ENCODE data around the gene BMP4.
"Not testable (repeated sequence)": the region's sequence is repeated elsewhere in the genome, so short reads cannot be mapped to it uniquely, and the experiment has no call there.

BMP4 gene

DNA sequence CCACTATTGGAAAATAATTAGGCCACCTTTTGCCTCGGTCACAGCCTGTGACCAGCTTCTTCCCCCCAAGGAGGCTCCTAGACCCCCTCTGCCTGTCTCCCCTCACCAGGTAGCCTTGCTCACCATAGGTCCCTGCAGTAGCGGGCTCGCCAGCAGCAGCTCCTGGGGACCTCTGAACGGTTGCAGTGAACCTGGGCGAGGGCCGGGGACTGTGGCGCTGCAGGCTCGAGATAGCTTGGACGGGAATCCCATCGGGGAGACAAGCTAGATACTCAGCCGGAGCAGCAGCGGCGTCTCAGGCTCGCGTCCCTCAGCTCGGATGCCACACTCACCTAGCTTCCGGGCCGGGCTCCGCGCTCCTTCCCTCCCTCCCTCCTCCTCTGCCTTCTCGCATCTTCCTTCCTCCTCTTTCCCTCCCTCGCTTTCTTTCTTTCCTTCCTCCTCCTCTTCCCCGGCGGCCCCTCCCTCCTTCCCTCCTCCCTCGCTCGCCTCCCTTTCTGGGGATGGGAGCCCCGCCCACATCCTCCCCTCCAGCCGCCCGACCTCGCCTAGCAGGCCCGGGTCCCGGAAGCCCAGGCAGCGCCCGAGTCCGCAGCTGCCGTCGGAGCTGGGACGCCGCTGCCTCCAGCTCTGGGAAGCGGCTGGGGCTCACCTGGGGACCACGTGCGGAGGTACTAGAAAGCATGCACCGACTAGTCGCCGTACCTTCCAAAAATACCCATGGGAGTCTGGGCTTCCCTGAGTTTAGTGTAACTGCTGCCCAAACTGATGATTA lies at the start of gene BMP4:
TSS of gene BMP4 (minus strand) at position 399 of the 775 bp plus-strand sequence. CDS start 4,603 bp downstream, outside the sequence.
- no peak for DNase-seq

- DNase-seq, result no peak
Observed at GRCh38 chr14:54003064-54003463, 46.4 kb upstream of the BMP4 start.

DNA sequence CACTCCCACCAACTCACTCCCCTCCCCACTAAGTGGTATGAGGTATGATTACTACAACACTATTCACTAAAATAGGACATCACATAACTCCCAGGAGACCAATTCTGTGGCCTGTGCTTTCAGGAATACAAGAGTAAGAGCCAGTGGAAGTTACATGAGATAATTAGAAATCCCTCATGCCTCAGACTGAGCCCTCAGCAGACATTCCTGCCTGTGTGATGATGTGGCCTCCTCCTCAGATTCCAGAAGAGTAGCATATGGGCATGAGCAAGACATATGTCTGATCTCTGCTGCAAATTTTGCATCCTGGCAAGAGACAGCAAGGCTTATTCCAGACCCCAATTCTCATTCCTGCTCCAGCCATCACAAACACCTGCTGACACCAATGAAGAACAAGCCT lies 46.0 kb upstream of the BMP4 start:
- DNase-seq, result no peak

- no peak for DNase-seq
Observed at GRCh38 chr14:54001189-54001878, 44.7 kb upstream of the BMP4 start.

- no peak for DNase-seq
Observed at GRCh38 chr14:54000341-54000811, 43.8 kb upstream of the BMP4 start.

- no peak for DNase-seq
Observed at GRCh38 chr14:53999061-53999488, 42.5 kb upstream of the BMP4 start.

GRCh38 chr14:53996041-53996440 lies 39.4 kb upstream of the BMP4 start:
- no peak for DNase-seq

DNA sequence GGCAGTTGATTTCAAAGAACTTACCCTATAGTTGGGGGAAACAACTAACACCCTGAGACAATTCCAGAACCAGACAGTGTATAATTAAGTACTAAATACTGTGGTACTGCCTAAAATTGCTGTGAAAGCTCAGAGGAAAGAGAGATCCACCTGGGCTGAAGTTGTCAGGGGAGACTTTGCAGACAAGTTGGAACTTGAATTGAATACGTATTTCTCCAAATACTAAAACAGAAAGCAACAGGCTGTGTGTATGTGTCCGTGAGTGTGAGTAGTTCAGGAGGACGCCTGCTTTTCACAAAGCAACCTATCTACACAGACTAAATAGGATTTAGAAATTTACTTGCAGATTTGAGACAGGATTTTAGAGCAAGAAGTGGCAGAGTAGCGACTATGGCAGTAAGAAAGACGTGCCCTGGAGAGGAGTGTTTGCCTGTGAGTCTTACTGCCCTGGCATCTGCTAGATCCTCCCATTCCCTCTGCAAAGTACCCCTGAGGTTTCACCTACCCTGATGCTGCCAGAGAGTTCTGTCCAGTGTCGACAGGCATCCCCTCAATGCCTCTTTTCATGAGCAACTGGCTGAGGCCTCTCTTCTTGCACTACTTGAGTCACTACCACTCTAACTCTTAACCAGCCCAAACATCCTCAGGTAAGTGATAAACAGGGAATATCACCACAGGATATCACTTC lies 37.4 kb upstream of the BMP4 start:
- DNase-seq, result no peak

GRCh38 chr14:53990978-53991377 lies 34.4 kb upstream of the BMP4 start:
- DNase-seq, result no peak

- DNase-seq, result not testable (repeated sequence)
Observed at GRCh38 chr14:53986718-53987117, 30.1 kb upstream of the BMP4 start.

- DNase-seq, result not testable (repeated sequence)
Observed at GRCh38 chr14:53984958-53985357, 28.3 kb upstream of the BMP4 start.

DNA sequence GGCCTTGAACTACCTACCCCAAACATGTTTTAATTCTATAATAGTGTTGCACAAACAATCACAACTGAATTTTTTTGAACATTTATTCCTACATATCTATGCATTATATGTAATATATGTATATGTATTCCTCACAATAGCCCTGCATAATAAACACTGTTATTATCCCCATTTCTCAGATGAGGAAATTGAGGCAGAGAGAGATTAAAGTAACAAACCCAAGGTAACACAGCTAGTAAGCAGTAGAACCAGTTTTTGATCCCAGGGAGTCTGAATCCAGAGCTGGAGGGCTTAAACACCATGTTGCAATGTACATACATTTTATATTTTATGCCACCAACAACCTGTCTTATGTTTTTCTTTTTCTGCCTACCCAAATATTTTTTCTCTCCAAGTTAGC lies 26.5 kb upstream of the BMP4 start:
- no peak for DNase-seq

DNA sequence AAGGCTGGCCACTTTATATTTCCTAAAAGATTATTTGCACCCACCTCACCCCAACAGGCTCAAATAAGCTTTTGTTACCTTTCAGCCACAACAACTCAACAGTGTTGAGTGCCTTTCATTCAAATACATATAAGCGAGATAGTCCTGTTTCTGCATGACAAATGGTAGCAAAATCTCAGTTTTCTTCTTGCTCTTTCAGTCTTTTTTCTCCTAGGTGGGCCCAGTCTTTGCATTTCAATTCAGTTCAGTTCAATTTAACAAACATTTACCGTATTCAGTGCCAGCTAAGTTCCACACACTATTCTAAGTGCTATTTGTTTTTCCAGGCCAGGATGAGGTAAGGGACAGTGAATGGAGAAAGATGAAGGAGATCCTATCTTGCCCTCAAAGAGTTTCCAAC lies 25.9 kb upstream of the BMP4 start:
- DNase-seq, result no peak

DNA sequence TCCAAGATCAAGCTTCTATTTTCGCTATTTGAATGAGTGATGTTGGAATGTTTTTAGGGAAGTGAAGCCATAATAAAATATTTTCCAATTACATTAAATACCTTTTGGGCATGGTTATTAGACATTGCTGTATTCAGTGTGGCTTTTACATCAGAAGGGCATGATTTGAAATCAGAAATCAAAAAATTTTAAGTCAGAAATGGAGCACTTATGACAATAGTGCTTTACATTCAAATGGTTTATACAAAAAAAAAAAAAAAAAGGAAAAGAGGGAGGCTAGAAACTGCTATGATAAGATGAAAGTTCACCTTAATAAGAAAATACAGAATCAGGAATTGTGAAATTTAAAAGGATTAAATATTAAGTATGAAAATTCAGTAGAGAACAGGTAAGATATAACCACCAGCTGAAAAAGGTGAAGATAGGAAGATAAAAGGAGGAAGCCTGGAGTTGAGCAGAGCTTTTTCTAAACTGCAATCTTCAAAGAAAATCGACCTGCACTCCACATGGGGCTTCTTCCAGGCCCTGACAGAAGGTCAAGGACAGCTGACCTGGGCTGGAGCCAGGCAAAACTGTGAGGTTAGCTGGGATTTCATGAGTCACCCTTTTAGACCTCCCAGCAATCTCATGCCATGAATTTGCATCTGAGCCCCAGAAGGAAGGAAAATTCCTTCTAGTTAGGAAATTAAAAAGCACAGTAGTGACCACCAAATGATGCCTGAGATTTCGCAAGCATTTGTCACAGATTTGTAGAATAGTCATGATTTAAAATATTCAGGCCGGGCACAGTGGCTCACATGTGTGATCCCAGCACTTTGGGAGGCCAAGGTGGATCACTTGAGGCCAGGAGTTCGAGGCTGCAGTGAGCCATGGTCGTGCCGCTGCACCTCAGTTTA lies 23.4 kb upstream of the BMP4 start:
- DNase-seq, result no peak

DNA sequence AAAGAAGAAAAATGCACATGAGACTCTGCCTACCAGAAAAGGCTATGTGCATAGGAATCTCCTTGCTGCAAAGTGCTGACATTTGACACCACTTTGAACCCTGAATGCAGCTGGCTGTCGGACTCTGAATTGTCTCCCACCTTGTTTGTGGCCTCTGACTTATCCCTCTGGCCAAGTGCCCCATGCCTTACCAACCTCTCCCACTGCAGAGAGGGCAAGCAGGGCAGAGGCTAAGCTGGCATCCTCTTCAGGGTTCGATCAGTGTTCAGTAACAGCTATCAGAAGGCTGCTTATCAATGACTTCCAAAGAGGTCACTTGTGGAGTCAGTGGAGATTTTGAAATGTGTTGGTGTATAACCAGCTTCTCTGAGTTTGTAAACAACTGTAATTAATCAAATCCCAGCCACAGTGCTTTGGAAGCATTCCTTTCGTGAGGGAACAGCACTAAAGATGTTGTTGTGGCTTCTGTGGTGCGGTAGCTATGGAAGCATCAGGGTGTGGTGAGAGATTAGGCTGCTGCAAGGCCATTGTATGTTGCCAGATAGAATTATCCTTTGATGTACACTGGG lies 22.6 kb upstream of the BMP4 start:
- DNase-seq, result no peak

DNA sequence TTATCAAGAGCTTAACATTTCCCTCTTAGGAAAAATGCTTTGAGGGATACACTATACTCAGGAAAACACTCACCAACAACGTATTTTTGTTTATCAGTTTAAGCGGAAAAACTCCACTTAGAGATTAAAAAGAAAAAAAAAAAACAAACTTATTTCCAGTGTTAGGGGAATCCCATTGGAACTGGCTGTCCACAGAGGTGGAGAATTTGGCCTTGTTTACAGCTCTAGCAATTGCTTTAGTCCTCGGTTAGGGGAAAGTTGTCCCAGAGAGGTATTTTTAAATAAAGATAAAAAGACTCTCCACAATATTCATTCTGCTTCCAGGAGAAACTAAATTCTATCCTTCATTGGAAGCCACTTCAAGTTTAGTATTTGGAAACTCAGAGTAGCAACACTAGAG lies 21.6 kb upstream of the BMP4 start:
- no peak for DNase-seq

DNA sequence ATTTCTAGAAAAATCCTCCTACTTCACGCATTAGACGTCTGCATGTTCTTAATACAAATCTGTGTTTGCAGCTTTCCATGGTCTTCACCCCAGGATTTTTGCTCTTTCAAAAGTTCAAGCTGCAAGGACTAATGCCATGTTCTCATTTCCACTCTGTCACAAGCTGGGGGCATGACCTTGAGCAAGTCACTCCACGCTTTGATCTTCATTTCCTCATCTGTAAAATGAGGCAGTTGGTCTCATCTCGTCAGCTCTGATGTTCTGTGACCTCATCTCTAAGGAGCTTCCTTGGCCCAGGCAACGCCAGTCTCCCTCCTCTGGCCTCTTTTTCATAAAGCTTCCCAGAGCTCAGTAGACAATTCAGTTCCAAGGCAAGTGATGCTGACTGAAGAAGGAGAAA lies 18.8 kb upstream of the BMP4 start:
- no peak for DNase-seq

GRCh38 chr14:53971521-53971920 lies 14.9 kb upstream of the BMP4 start:
- DNase-seq, result no peak

GRCh38 chr14:53969326-53969725 lies 12.7 kb upstream of the BMP4 start:
- no peak for DNase-seq

DNA sequence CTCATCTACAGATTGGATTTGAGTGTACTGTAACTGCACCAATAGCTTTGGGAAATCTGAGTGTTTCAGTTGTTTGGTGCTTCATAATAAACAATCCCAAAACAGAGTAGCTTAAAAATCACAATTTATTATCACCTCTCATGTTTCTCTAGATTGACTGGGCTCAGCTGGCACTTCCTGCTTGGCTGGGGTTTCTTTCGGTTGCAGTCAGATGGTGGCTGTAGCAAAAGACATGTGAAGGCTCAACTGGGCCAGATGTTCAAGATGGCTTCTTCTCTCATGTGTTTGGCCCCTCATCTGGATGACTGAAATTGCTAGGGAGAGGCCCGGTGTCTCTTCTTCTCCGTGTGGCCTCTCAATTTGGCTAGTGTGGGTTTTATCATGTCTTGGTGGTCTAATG lies 12.1 kb upstream of the BMP4 start:
- DNase-seq, result no peak

GRCh38 chr14:53967606-53968005 lies 11.0 kb upstream of the BMP4 start:
- DNase-seq, result no peak

- DNase-seq, result no peak
Observed at GRCh38 chr14:53964249-53964648, 7.6 kb upstream of the BMP4 start.

All from NCI-H1436 treated with DMSO at 0.1 percent for 48 hours (cell line).